GM12878 (cell line): Measurements from ENCODE around the gene GARIN5A. TPM values are rescaled to one million over a fixed set of nuclear protein-coding genes. Genes with fewer than 3 reads are reported as not detected.

Source experiments
- BACH1 ChIP-seq: fragments of 450-650 bp; IDR thresholded peaks from 2 replicates; pipeline ENCODE4 v1.6.1; 2017; ENCODE audit warnings: mild to moderate bottlenecking, borderline replicate concordance
- BCL3 ChIP-seq: IDR thresholded peaks from 2 replicates; pipeline ENCODE4 v1.6.1; 2011; ENCODE audit warnings: borderline replicate concordance, low read depth, mild to moderate bottlenecking, moderate library complexity, low read length; ENCODE audit not compliant: insufficient read depth, poor library complexity, severe bottlenecking
- BHLHE40 ChIP-seq, 2 experiments: fragments of 450-650 bp in 1 of 2; IDR thresholded peaks; 2 replicates each; pipeline ENCODE4 v1.6.1; 2011 to 2017; ENCODE audit warnings: low read depth in 2 of 2, borderline replicate concordance in 1 of 2, improper control_type of control experiment in 1 of 2, low read length in 1 of 2, mild to moderate bottlenecking in 1 of 2
- CBFB ChIP-seq: IDR thresholded peaks from 2 replicates; pipeline ENCODE4 v1.6.1; 2016; ENCODE audit warnings: antibody characterized with exemption, low read depth
- CBX3 ChIP-seq: fragments of 200-600 bp; sonication (generic); IDR thresholded peaks from 2 replicates; pipeline ENCODE4 v1.6.1; 2016; ENCODE audit warnings: low read depth, borderline replicate concordance
- CHD1 ChIP-seq: IDR thresholded peaks from 2 replicates; pipeline ENCODE4 v1.6.1; 2012; ENCODE audit warnings: low read depth, low read length, improper control_type of control experiment
- CHD2 ChIP-seq: IDR thresholded peaks from 2 replicates; pipeline ENCODE4 v1.6.1; 2011; ENCODE audit warnings: low read depth, low read length, improper control_type of control experiment, borderline replicate concordance
- CREB1 ChIP-seq: IDR thresholded peaks from 2 replicates; pipeline ENCODE4 v1.6.1; 2012; ENCODE audit warnings: low read depth, mild to moderate bottlenecking, inconsistent platforms
- EP300 ChIP-seq, 2 experiments: fragments of 150-350 bp in 1 of 2; IDR thresholded peaks; 2 replicates each; pipeline ENCODE4 v1.6.1; 2011 to 2012; ENCODE audit warnings: low read depth in 2 of 2, low read length in 2 of 2, borderline replicate concordance in 1 of 2, improper control_type of control experiment in 1 of 2, inconsistent platforms in 1 of 2; ENCODE audit not compliant: control insufficient read depth in 1 of 2
- FOS ChIP-seq: IDR thresholded peaks from 3 replicates; pipeline ENCODE4 v1.6.1; 2011; ENCODE audit warnings: borderline replicate concordance; ENCODE audit not compliant: insufficient read length; ENCODE audit errors: extremely low read depth
- FOXM1 ChIP-seq: IDR thresholded peaks from 2 replicates; pipeline ENCODE4 v1.6.1; 2012; ENCODE audit warnings: low read depth, mild to moderate bottlenecking, inconsistent platforms, low read length, moderate library complexity
- GATAD2B ChIP-seq: fragments of 450-650 bp; conservative IDR thresholded peaks from 2 replicates; pipeline ENCODE4 v1.6.1; 2017; ENCODE audit warnings: low read depth, mild to moderate bottlenecking, moderate library complexity
- IKZF1 ChIP-seq: fragments of 450-650 bp; conservative IDR thresholded peaks from 2 replicates; pipeline ENCODE4 v1.6.1; 2017; ENCODE audit warnings: antibody characterized with exemption, mild to moderate bottlenecking
- LARP7 ChIP-seq: fragments of 450-650 bp; IDR thresholded peaks from 2 replicates; pipeline ENCODE4 v1.6.1; 2017; ENCODE audit warnings: mild to moderate bottlenecking
- MEF2B ChIP-seq: fragments of 450-650 bp; IDR thresholded peaks from 2 replicates; pipeline ENCODE4 v1.6.1; 2018; ENCODE audit warnings: mild to moderate bottlenecking, moderate library complexity; ENCODE audit not compliant: partially characterized antibody, poor library complexity, severe bottlenecking
- MXI1 ChIP-seq: fragments of 150-350 bp; IDR thresholded peaks from 2 replicates; pipeline ENCODE4 v1.6.1; 2011; ENCODE audit warnings: low read depth, mild to moderate bottlenecking, inconsistent platforms, low read length, improper control_type of control experiment
- MYB ChIP-seq: fragments of 150-350 bp; IDR thresholded peaks from 2 replicates; pipeline ENCODE4 v1.6.1; 2014; ENCODE audit warnings: mild to moderate bottlenecking, low read depth, low read length, borderline replicate concordance
- NFXL1 ChIP-seq: fragments of 450-650 bp; IDR thresholded peaks from 2 replicates; pipeline ENCODE4 v1.6.1; 2017; ENCODE audit warnings: antibody characterized with exemption, mild to moderate bottlenecking, borderline replicate concordance
- POLR2AphosphoS5 ChIP-seq: IDR thresholded peaks from 2 replicates; pipeline ENCODE4 v1.6.1; 2011; ENCODE audit warnings: mild to moderate bottlenecking, low read length, inconsistent platforms
- POU2F2 ChIP-seq: IDR thresholded peaks from 3 replicates; pipeline ENCODE4 v1.6.1; 2011; ENCODE audit warnings: low read depth, mild to moderate bottlenecking, low read length, borderline replicate concordance
- RB1 ChIP-seq: fragments of 450-650 bp; formaldehyde crosslinking; IDR thresholded peaks from 2 replicates; pipeline ENCODE4 v1.6.1; 2017; ENCODE audit warnings: mild to moderate bottlenecking, borderline replicate concordance
- SMAD5 ChIP-seq: IDR thresholded peaks from 2 replicates; pipeline ENCODE4 v1.6.1; 2016; ENCODE audit warnings: antibody characterized with exemption, low read depth
- SP1 ChIP-seq: IDR thresholded peaks from one replicate; pipeline ENCODE4 v1.6.1; 2011; ENCODE audit warnings: low read depth, low read length
- SPI1 ChIP-seq: IDR thresholded peaks from 2 replicates; pipeline ENCODE4 v1.6.1; 2011; ENCODE audit warnings: low read depth, mild to moderate bottlenecking, low read length, moderate library complexity, borderline replicate concordance; ENCODE audit not compliant: insufficient read depth
- TARDBP ChIP-seq: IDR thresholded peaks from 2 replicates; pipeline ENCODE4 v1.6.1; 2016; ENCODE audit warnings: borderline replicate concordance
- TBL1XR1 ChIP-seq: IDR thresholded peaks from 2 replicates; pipeline ENCODE4 v1.6.1; 2012; ENCODE audit warnings: low read depth, low read length, improper control_type of control experiment
- USF2 ChIP-seq: IDR thresholded peaks from 2 replicates; pipeline ENCODE4 v1.6.1; 2011; ENCODE audit warnings: low read depth, low read length, improper control_type of control experiment, borderline replicate concordance
- ZNF217 ChIP-seq: fragments of 450-650 bp; IDR thresholded peaks from 2 replicates; pipeline ENCODE4 v1.6.1; 2017; ENCODE audit warnings: antibody characterized with exemption, mild to moderate bottlenecking
- polyA plus RNA-seq, 11 experiments: library from polyadenylated mRNA; depleted of rRNA in 4 of 11; unstranded in 6 of 11; stranded (reverse) in 5 of 11; fragments of >200 nt; fragmentation: Nextera tagmentation in 4 of 11; fragmentation: Illumina TruSeq in 1 of 11; extraction: Ambion mirVana in 4 of 11; extraction: Trizol in 1 of 11; gene quantifications; 1 replicate in 1 of 11; 2 replicates in 10 of 11; pipeline versions ENCODE4 v1.2.1 to v1.2.3, GENCODE V29; 2011 to 2016; ENCODE audit warnings: inconsistent platforms in 2 of 11, missing spikeins in 2 of 11, low read depth in 1 of 11
- total RNA-seq, 4 experiments: library from RNA; depleted of rRNA in 3 of 4; stranded (reverse); fragments of >200 nt in 3 of 4; fragmentation: Illumina TruSeq in 1 of 4; extraction: Trizol in 1 of 4; gene quantifications; 2 replicates each; pipeline versions ENCODE4 v1.2.1 to v1.2.3, GENCODE V29; 2013 to 2021

GARIN5A gene
- total and polyA plus RNA-seq, 10 of the 15 experiments (the other 5 are each of a cell fraction or from before 2014, with no cell fraction given) = 0.18 to 1.2 (median 0.24) TPM; not detected in 6

- TF ChIP-seq NFXL1 (no peak), BHLHE40 (IDR thresholded peaks at IDR 0.05; ENCODE audit: borderline replicate concordance in 1 of 2, low read depth in 2 of 2, low read length in 1 of 2) (peak; percentile 47 to 67; a peak in 3 of 4 replicates), TARDBP (peak; percentile 85; the same call in 1 of the 2 replicates), SPI1 (peak; percentile 23; the same call in 1 of the 2 replicates), POLR2AphosphoS5 (0 out of 2 replicates have a peak, but pooled peaks have one; percentile 49), SP1 (peak; percentile 36), FOXM1 (no peak; the same call in 1 of the 2 replicates), CREB1 (peak; percentile 54), EP300 (IDR thresholded peaks at IDR 0.05; ENCODE audit: borderline replicate concordance in 1 of 2, control insufficient read depth in 1 of 2, low read depth in 2 of 2, low read length in 2 of 2) (peak in 1 of 2 experiments; percentile 64; a peak in 2 of 4 replicates), MYB (no peak), IKZF1 (peak; percentile 68), RB1 (no peak), USF2 (no peak), CHD1 (no peak), BACH1 (peak; percentile 59; the same call in 1 of the 2 replicates), SMAD5 (0 out of 2 replicates have a peak, but pooled peaks have one; percentile 57), MEF2B (peak; percentile 55), MXI1 (0 out of 2 replicates have a peak, but pooled peaks have one; percentile 32), POU2F2 (peak; percentile 98), LARP7 (peak; percentile 58; the same call in 1 of the 2 replicates), CHD2 (peak; percentile 82), GATAD2B (peak; percentile 65; the same call in 1 of the 2 replicates), BCL3 (peak; percentile 50), CBFB (peak; percentile 83), CBX3 (no peak), ZNF217 (peak; percentile 52; the same call in 1 of the 2 replicates), FOS (no peak), TBL1XR1 (peak; percentile 89)
Observed at GRCh38 chr19:50419580-50420035, 57.0 kb downstream of the GARIN5A start (continued).
